Measurements from ENCODE around the gene RASD2. TPM values are rescaled to one million over a fixed set of nuclear protein-coding genes. Genes with fewer than 3 reads are reported as not detected.
"Not testable (repeated sequence)": the region's sequence is repeated elsewhere in the genome, so short reads cannot be mapped to it uniquely, and the experiment has no call there.

Gene RASD2, protein sequence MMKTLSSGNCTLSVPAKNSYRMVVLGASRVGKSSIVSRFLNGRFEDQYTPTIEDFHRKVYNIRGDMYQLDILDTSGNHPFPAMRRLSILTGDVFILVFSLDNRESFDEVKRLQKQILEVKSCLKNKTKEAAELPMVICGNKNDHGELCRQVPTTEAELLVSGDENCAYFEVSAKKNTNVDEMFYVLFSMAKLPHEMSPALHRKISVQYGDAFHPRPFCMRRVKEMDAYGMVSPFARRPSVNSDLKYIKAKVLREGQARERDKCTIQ
- total RNA-seq (2021): 0.42 and 0.53 TPM in 2 replicates
- long read RNA-seq: 0 reads

DNA sequence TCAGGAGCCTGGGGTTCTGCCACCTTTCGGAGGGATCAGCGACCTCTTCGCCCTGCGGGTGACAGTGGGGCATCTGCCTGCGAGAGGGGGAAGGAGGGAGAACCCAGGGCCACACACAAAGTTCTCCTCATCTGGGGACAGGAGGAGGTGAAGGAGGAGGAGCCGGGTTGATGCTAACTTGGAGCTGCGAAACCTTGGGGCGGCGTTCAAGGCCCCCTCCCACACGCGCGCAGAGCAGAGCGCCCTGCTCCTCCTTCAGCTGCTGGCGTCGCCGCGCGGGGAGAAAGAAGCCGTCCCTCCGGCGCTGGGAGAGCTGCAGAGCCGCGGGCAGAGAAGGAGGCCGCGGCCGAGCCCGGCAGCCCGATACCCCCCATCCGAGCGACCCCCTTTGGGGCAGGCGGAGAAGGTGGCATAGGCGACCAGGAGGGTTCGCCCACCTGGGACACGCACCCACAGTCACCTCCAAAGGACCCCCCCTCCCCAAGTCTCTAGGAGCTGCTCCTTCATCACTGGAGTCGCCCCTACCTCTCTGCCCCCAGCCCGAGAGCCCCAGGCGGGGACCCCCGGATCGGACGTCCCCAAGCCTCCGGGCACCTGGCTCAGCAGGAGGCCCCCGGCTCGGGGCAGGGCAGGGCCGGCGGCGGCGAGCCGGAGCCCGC is at the start of gene RASD2:
Gene RASD2 (plus strand): TSS at position 237 of the 659 bp plus-strand sequence. CDS start 5,979 bp downstream, outside the sequence.
- H2BK120ac ChIP-seq (ENCODE audit: low read depth, low read length, poor library complexity, severe bottlenecking): no peak within 1 kb of the TSS
- DNase-seq: peak; percentile 65
- no peak within 1 kb of the TSS for H4K91ac ChIP-seq (ENCODE audit: insufficient read length, low read depth, low read length)
- no peak within 1 kb of the TSS for H2BK20ac ChIP-seq (ENCODE audit: low read depth, low read length, poor library complexity, severe bottlenecking)
- peaks cover 19 to 27% of the 10 kb centered on the region in 2 experiments for H3K4me1 Mint-ChIP-seq
- no peak within 1 kb of the TSS for H2AFZ ChIP-seq (ENCODE audit: low read length)
- no peak within 1 kb of the TSS for H2BK5ac ChIP-seq (ENCODE audit: insufficient read length, low read length)
- no peak within 1 kb of the TSS for H3K27ac Mint-ChIP-seq
- H2BK12ac ChIP-seq (ENCODE audit: insufficient read length, low read depth, low read length): no peak within 1 kb of the TSS
- no peak for TF ChIP-seq CTCF (conservative IDR thresholded peaks at IDR 0.05)
- H3K27me3 Mint-ChIP-seq (ENCODE audit: low read depth): peaks cover 54% of the 10 kb centered on the region
- no peak within 1 kb of the TSS for H4K5ac ChIP-seq (ENCODE audit: insufficient read length, low read depth, low read length)
- H3K79me1 ChIP-seq (ENCODE audit: insufficient read depth, low read depth, low read length, poor library complexity, severe bottlenecking): no peaks in the 10 kb centered on the region
- no peaks in the 10 kb centered on the region for H4K20me1 ChIP-seq (ENCODE audit: control insufficient read depth, insufficient read depth, insufficient read length)
- H3K18ac ChIP-seq (ENCODE audit: insufficient read length, low read depth, low read length): no peak within 1 kb of the TSS
- H3T11ph ChIP-seq (ENCODE audit: low read length): no peak within 1 kb of the TSS
- H3K56ac ChIP-seq (ENCODE audit: insufficient read length, low read depth, low read length): no peak within 1 kb of the TSS
- H3K79me2 ChIP-seq (ENCODE audit: insufficient read depth, low read length): no peaks in the 10 kb centered on the region
- no peaks in the 10 kb centered on the region for H3K9me3 ChIP-seq (ENCODE audit: control insufficient read depth, low read depth, low read length)
- no peaks in the 10 kb centered on the region; a peak in 1 of 5 replicates for H3K9me3 Mint-ChIP-seq
- no peak within 1 kb of the TSS for H3K27ac ChIP-seq (ENCODE audit: insufficient read length, low read depth, low read length)
- H3K14ac ChIP-seq (ENCODE audit: insufficient read depth, low read length): no peak within 1 kb of the TSS
- H3K4ac ChIP-seq (ENCODE audit: low read depth, low read length): no peak within 1 kb of the TSS
- peak within 1 kb of the TSS; percentile 54 for H3K4me2 ChIP-seq (ENCODE audit: insufficient read depth, insufficient read length, low read length)
- H3K9ac ChIP-seq (ENCODE audit: extremely low read depth, insufficient read length, low read length): no peak within 1 kb of the TSS
- H3K23ac ChIP-seq (ENCODE audit: insufficient read length, low read depth, low read length): no peak within 1 kb of the TSS
- peaks cover 8% of the 10 kb centered on the region for H3K23me2 ChIP-seq (ENCODE audit: insufficient read length, low read depth, low read length, poor library complexity, severe bottlenecking)
- H2BK15ac ChIP-seq (ENCODE audit: low read depth, low read length): no peak within 1 kb of the TSS
- H3K4me3 Mint-ChIP-seq: peak within 1 kb of the TSS; percentile 64 to 83
- no peak within 1 kb of the TSS for H4K8ac ChIP-seq (replicated peaks; ENCODE audit: insufficient read length, low read depth, low read length)
- no peaks in the 10 kb centered on the region for H3K36me3 Mint-ChIP-seq (ENCODE audit: insufficient read depth in 1 of 3, low read depth in 3 of 3)
- peaks cover 6% of the 10 kb centered on the region; the same call in 1 of the 2 replicates for H3K27me3 ChIP-seq (ENCODE audit: insufficient read depth, low read length)
- no peak within 1 kb of the TSS for H2AK5ac ChIP-seq (ENCODE audit: insufficient read length, low read length)
- no peaks in the 10 kb centered on the region; the same call in 1 of the 2 replicates for H3K4me1 ChIP-seq (ENCODE audit: insufficient read depth, low read length)
- WGBS (ENCODE audit: extremely low coverage, insufficient read length, low lambda C conversion rate): no CpG with 5 or more reads among the region's 49 CpGs

DNA sequence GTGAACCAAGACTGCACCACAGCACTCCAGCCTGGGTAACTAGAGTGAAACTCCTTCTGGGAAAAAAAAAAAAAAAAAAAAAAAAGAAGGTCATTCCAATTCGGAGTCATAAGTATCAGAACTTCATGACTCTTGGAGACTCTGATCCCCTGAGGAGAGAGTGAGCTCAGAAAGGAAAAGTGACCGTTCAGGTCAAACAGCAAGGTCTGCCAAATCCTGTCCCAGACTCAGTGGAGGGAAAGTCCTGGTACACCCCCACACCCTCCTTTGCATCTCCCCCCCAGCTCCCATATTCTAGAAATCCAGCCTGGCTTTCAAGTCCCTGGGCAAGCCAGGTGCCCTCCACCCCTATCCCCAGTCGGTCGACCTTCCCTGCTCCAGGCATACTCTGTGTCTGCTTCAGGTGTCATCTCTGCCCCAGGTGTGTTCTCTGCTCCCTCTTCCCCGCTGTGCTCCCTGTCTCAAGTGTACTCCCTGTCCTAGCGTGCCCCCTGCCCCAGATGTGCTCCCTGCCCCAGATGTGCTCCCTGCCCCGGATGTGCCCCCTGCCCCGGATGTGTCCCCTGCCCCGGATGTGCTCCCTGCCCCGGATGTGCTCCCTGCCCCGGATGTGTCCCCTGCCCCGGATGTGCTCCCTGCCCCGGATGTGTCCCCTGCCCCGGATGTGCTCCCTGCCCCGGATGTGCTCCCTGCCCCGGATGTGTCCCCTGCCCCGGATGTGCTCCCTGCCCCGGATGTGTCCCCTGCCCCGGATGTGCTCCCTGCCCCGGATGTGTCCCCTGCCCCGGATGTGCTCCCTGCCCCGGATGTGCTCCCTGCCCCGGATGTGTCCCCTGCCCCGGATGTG is 49.3 kb upstream of the RASD2 start:
- not testable (repeated sequence) for H3K27me3 ChIP-seq (ENCODE audit: insufficient read depth, low read length); H3K4me1 ChIP-seq (ENCODE audit: insufficient read depth, low read length); H3K23ac ChIP-seq (ENCODE audit: insufficient read length, low read depth, low read length); H3K9me3 ChIP-seq (ENCODE audit: control insufficient read depth, low read depth, low read length); H3K27ac Mint-ChIP-seq; H3T11ph ChIP-seq (ENCODE audit: low read length); H3K4me3 Mint-ChIP-seq; H3K4me2 ChIP-seq (ENCODE audit: insufficient read depth, insufficient read length, low read length); H2BK12ac ChIP-seq (ENCODE audit: insufficient read length, low read depth, low read length); H2AFZ ChIP-seq (ENCODE audit: low read length); H4K8ac ChIP-seq (replicated peaks; ENCODE audit: insufficient read length, low read depth, low read length); DNase-seq; H3K79me1 ChIP-seq (ENCODE audit: insufficient read depth, low read depth, low read length, poor library complexity, severe bottlenecking); H2BK120ac ChIP-seq (ENCODE audit: low read depth, low read length, poor library complexity, severe bottlenecking); H3K9ac ChIP-seq (ENCODE audit: extremely low read depth, insufficient read length, low read length); H4K20me1 ChIP-seq (ENCODE audit: control insufficient read depth, insufficient read depth, insufficient read length); H3K4me1 Mint-ChIP-seq; H2AK5ac ChIP-seq (ENCODE audit: insufficient read length, low read length); H4K5ac ChIP-seq (ENCODE audit: insufficient read length, low read depth, low read length); H4K91ac ChIP-seq (ENCODE audit: insufficient read length, low read depth, low read length); H3K4ac ChIP-seq (ENCODE audit: low read depth, low read length); H3K79me2 ChIP-seq (ENCODE audit: insufficient read depth, low read length); H3K36me3 Mint-ChIP-seq (ENCODE audit: insufficient read depth in 1 of 3, low read depth in 3 of 3); H2BK20ac ChIP-seq (ENCODE audit: low read depth, low read length, poor library complexity, severe bottlenecking); H3K14ac ChIP-seq (ENCODE audit: insufficient read depth, low read length); H3K23me2 ChIP-seq (ENCODE audit: insufficient read length, low read depth, low read length, poor library complexity, severe bottlenecking); H2BK15ac ChIP-seq (ENCODE audit: low read depth, low read length); H2BK5ac ChIP-seq (ENCODE audit: insufficient read length, low read length); H3K27ac ChIP-seq (ENCODE audit: insufficient read length, low read depth, low read length); H3K18ac ChIP-seq (ENCODE audit: insufficient read length, low read depth, low read length); H3K56ac ChIP-seq (ENCODE audit: insufficient read length, low read depth, low read length)
- H3K27me3 Mint-ChIP-seq (ENCODE audit: low read depth): peaks cover 86% of the 10 kb centered on the region
- H3K9me3 Mint-ChIP-seq: peaks cover 7 to 13% of the 10 kb centered on the region in 2 experiments; a peak in 3 of 5 replicates
- WGBS (ENCODE audit: extremely low coverage, insufficient read length, low lambda C conversion rate): no CpG with 5 or more reads among the region's 24 CpGs
